GM19193 (cell line): ENCODE results near the gene TSC22D3.

ENCODE experiments used
- POLR2A ChIP-seq: IDR thresholded peaks from 4 replicates; pipeline ENCODE4 v1.6.1; 2011; ENCODE audit not compliant: insufficient read depth, insufficient read length; ENCODE audit errors: extremely low read depth

TSC22D3 gene

GRCh38 chrX:107712231-107713202, 63.1 kb downstream of the TSC22D3 start:
- TF ChIP-seq POLR2A, result no peak

GRCh38 chrX:107711521-107712181, 63.9 kb downstream of the TSC22D3 start:
- no peak for TF ChIP-seq POLR2A

GRCh38 chrX:107710617-107711391, 64.8 kb downstream of the TSC22D3 start:
- no peak for TF ChIP-seq POLR2A

GRCh38 chrX:107709266-107709806, 66.3 kb downstream of the TSC22D3 start:
- no peak for TF ChIP-seq POLR2A

GRCh38 chrX:107708762-107709161, 66.8 kb downstream of the TSC22D3 start:
- TF ChIP-seq POLR2A, result no peak

- TF ChIP-seq POLR2A, result no peak
Observed at GRCh38 chrX:107707866-107708265, 67.7 kb downstream of the TSC22D3 start.

- TF ChIP-seq POLR2A, result no peak
Observed at GRCh38 chrX:107706309-107706708, 69.3 kb downstream of the TSC22D3 start.

- TF ChIP-seq POLR2A, result no peak
Observed at GRCh38 chrX:107704587-107704986, 71.0 kb downstream of the TSC22D3 start.

GRCh38 chrX:107704181-107704580, 71.4 kb downstream of the TSC22D3 start:
- TF ChIP-seq POLR2A, result no peak

GRCh38 chrX:107701493-107702121, 74.0 kb downstream of the TSC22D3 start:
- TF ChIP-seq POLR2A, result no peak

- TF ChIP-seq POLR2A, result no peak
Observed at GRCh38 chrX:107700790-107701189, 74.8 kb downstream of the TSC22D3 start.

- no peak for TF ChIP-seq POLR2A
Observed at GRCh38 chrX:107700317-107700774, 75.2 kb downstream of the TSC22D3 start.

GRCh38 chrX:107699616-107700015, 76.0 kb downstream of the TSC22D3 start:
- TF ChIP-seq POLR2A, result no peak

- TF ChIP-seq POLR2A, result no peak
Observed at GRCh38 chrX:107691024-107691448, 84.6 kb downstream of the TSC22D3 start.

- no peak for TF ChIP-seq POLR2A
Observed at GRCh38 chrX:107687445-107687844, 88.1 kb downstream of the TSC22D3 start.

GRCh38 chrX:107686792-107687191, 88.8 kb downstream of the TSC22D3 start:
- TF ChIP-seq POLR2A, result no peak
